ENCODE data around the gene GPR107.

DNA sequence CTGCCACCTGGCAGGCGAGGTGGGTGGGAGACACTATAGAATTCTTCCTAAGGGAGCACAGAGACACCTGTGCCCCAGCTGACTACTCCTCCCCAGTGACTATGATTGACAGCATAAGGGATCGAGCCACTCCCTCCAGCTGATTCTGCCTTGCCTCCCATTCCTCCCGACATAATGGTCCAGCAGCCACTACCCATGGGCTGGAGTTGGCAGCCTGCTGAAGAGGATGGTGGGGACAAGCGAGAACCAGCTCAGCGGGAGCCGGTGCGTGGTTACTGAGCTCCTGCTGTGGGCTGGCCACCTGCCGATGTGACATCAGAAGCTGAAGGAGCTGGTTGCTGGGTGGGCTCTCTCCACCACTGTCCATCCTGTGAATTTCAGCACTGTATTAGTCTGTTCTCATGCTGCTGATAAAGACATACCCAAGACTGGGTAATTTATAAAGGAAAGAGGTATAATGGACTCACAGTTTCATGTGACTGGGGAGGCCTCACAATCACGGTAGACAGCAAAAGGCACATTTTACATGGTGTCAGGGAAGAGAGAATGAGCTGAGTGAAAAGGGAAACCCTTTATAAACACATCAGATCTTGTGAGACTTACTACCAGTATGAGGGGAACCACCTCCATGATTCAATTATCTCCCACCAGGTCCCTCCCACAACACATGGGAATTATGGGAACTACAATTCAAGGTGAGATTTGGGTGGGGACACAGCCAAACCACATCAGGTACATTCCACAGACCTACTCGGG is 106.4 kb downstream of the GPR107 start:
- TF ChIP-seq, protein P1, sequence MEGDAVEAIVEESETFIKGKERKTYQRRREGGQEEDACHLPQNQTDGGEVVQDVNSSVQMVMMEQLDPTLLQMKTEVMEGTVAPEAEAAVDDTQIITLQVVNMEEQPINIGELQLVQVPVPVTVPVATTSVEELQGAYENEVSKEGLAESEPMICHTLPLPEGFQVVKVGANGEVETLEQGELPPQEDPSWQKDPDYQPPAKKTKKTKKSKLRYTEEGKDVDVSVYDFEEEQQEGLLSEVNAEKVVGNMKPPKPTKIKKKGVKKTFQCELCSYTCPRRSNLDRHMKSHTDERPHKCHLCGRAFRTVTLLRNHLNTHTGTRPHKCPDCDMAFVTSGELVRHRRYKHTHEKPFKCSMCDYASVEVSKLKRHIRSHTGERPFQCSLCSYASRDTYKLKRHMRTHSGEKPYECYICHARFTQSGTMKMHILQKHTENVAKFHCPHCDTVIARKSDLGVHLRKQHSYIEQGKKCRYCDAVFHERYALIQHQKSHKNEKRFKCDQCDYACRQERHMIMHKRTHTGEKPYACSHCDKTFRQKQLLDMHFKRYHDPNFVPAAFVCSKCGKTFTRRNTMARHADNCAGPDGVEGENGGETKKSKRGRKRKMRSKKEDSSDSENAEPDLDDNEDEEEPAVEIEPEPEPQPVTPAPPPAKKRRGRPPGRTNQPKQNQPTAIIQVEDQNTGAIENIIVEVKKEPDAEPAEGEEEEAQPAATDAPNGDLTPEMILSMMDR (conservative IDR thresholded peaks at IDR 0.05; ENCODE audit: low read length): no peak
- no peak for TF ChIP-seq EZH2phosphoT487 (IDR thresholded peaks at IDR 0.05; ENCODE audit: borderline replicate concordance, low read depth, low read length)
